GM12878 (cell line): ENCODE measurements around the gene SNX17. TPM values are rescaled to one million over a fixed set of nuclear protein-coding genes. Genes with fewer than 3 reads are reported as not detected.

ENCODE experiments used
- CEBPB ChIP-seq, 2 experiments: fragments of 150-350 bp in 1 of 2; IDR thresholded peaks; 2 replicates each; pipeline ENCODE4 v1.6.1; 2012 to 2014; ENCODE audit warnings: low read depth in 2 of 2, low read length in 2 of 2, borderline replicate concordance in 1 of 2, inconsistent platforms in 1 of 2
- ESRRA ChIP-seq: IDR thresholded peaks from 2 replicates; pipeline ENCODE4 v1.6.1; 2012; ENCODE audit warnings: mild to moderate bottlenecking, low read length, improper control_type of control experiment
- MYB ChIP-seq: fragments of 150-350 bp; IDR thresholded peaks from 2 replicates; pipeline ENCODE4 v1.6.1; 2014; ENCODE audit warnings: mild to moderate bottlenecking, low read depth, low read length, borderline replicate concordance
- NR2C2 ChIP-seq: IDR thresholded peaks from 2 replicates; pipeline ENCODE4 v1.6.1; 2011; ENCODE audit warnings: borderline replicate concordance, low read depth; ENCODE audit not compliant: control insufficient read depth, insufficient read length
- RCOR1 ChIP-seq: conservative IDR thresholded peaks from 2 replicates; pipeline ENCODE4 v1.6.1; 2012; ENCODE audit warnings: low read depth, low read length, improper control_type of control experiment
- SMAD5 ChIP-seq: IDR thresholded peaks from 2 replicates; pipeline ENCODE4 v1.6.1; 2016; ENCODE audit warnings: antibody characterized with exemption, low read depth
- SMARCA5 ChIP-seq: fragments of 450-650 bp; IDR thresholded peaks from 2 replicates; pipeline ENCODE4 v1.6.1; 2017; ENCODE audit warnings: mild to moderate bottlenecking
- polyA plus RNA-seq, 11 experiments: library from polyadenylated mRNA; depleted of rRNA in 4 of 11; unstranded in 6 of 11; stranded (reverse) in 5 of 11; fragments of >200 nt; fragmentation: Nextera tagmentation in 4 of 11; fragmentation: Illumina TruSeq in 1 of 11; extraction: Ambion mirVana in 4 of 11; extraction: Trizol in 1 of 11; gene quantifications; 1 replicate in 1 of 11; 2 replicates in 10 of 11; pipeline versions ENCODE4 v1.2.1 to v1.2.3, GENCODE V29; 2011 to 2016; ENCODE audit warnings: inconsistent platforms in 2 of 11, missing spikeins in 2 of 11, low read depth in 1 of 11
- total RNA-seq, 4 experiments: library from RNA; depleted of rRNA in 3 of 4; stranded (reverse); fragments of >200 nt in 3 of 4; fragmentation: Illumina TruSeq in 1 of 4; extraction: Trizol in 1 of 4; gene quantifications; 2 replicates each; pipeline versions ENCODE4 v1.2.1 to v1.2.3, GENCODE V29; 2013 to 2021
- TF ChIP-seq, protein P1 (sequence below): fragments of 450-650 bp; IDR thresholded peaks from 2 replicates; pipeline ENCODE4 v1.6.1; 2016; ENCODE audit warnings: mild to moderate bottlenecking
- TF ChIP-seq, protein P2 (sequence below): IDR thresholded peaks from 2 replicates; pipeline ENCODE4 v1.6.1; 2011; ENCODE audit warnings: mild to moderate bottlenecking, low read depth, low read length, moderate library complexity; ENCODE audit not compliant: insufficient replicate concordance

Gene SNX17
- total and polyA plus RNA-seq, 10 of the 15 experiments (the other 5 are each of a cell fraction or from before 2014, with no cell fraction given): 6.5 to 116 (median 84.4) TPM

DNA sequence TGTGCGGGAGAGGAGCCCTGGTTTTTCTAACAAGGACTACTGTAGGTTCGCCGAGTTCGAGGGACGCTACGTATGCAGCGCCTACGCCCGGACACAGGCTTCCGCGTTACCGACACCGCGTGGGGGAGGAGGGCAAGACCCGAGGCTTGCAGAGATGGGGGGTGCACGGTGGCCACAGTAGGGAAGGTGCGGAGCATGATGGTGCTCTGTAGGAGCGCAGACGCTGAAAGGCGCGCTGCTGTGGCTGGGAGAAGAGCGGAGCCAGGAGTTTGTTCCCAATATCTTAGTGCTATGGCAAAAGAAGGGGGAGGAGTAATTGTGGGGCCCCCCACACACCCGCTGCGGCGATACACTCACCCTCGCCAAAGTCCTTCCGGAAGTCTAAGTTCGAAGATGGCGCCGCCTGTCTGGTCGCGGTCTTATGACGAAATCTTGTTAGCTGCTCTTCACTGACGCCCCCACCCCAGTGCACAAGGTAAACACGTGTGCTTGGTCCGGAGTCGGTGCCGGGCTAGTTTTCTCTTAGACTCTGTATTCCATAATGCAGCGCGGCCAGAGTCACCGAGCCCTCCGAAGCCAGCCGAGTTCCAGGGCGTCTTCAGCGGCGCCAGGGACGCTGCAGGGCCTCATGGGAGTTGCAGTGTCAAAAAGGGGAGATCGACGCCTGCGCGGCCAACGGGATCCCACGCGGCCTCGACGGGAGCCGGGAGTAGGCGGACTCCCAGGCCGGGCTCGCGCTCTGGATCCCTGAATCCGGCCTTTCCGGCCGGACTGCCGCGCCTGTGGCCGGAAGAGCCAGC, 13.8 kb upstream of the SNX17 start, which contains the start of gene GTF3C2 (continued):
- TF ChIP-seq MYB: no peak
- no peak for TF ChIP-seq CEBPB (IDR thresholded peaks at IDR 0.05; ENCODE audit: borderline replicate concordance in 1 of 2, low read depth in 2 of 2, low read length in 2 of 2)
- TF ChIP-seq NR2C2: no peak
- TF ChIP-seq ESRRA: no peak
- TF ChIP-seq SMARCA5: no peak
- TF ChIP-seq RCOR1: no peak
- no peak for TF ChIP-seq SMAD5
- TF ChIP-seq, protein P1, sequence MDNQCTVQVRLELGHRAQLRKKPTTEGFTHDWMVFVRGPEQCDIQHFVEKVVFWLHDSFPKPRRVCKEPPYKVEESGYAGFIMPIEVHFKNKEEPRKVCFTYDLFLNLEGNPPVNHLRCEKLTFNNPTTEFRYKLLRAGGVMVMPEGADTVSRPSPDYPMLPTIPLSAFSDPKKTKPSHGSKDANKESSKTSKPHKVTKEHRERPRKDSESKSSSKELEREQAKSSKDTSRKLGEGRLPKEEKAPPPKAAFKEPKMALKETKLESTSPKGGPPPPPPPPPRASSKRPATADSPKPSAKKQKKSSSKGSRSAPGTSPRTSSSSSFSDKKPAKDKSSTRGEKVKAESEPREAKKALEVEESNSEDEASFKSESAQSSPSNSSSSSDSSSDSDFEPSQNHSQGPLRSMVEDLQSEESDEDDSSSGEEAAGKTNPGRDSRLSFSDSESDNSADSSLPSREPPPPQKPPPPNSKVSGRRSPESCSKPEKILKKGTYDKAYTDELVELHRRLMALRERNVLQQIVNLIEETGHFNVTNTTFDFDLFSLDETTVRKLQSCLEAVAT: peak; percentile 63
- TF ChIP-seq, protein P2, sequence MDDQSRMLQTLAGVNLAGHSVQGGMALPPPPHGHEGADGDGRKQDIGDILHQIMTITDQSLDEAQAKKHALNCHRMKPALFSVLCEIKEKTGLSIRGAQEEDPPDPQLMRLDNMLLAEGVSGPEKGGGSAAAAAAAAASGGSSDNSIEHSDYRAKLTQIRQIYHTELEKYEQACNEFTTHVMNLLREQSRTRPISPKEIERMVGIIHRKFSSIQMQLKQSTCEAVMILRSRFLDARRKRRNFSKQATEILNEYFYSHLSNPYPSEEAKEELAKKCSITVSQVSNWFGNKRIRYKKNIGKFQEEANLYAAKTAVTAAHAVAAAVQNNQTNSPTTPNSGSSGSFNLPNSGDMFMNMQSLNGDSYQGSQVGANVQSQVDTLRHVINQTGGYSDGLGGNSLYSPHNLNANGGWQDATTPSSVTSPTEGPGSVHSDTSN: no peak
